CD4-positive, alpha-beta T cell treated with Interleukin-21 for 1 hour (primary cell): ENCODE data around the gene CLDN14.

Experiments used
- DNase-seq: peaks from one replicate; pipeline ENCODE4 v3.0.0-alpha.2; 2020

Gene CLDN14

DNA sequence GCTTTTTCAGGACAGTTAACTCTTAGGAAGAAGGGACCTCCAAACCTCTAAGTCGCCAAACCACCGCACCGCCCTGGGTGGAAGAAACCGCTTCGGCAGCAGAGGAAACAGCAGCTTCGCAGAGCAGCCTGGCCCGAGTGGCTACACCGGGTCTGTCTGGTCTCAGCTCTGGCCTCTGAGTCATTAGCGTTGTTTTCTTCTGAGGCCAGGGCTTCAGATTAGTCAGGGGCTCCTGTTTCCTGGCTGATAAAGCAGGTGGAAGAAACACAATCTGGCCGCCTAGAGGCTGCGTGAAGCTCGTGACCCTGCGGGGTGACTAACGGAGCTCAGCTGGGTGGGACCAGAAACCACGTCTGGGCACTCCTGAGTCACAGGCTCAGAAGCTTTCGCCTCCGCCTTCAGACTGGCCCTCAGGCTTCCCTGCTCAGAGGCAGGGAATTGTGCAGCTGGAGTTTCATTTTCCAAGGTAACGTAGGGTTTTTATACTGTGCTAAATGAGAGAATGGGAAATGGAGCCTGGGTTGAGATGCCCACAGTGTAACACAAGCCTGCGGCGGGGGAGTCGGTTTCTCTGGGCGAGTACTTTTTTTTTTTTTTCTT, 49.9 kb downstream of the CLDN14 start:
- peak; percentile 49 for DNase-seq

GRCh38 chr21:36428761-36429432, 51.0 kb downstream of the CLDN14 start:
- no peak for DNase-seq

DNA sequence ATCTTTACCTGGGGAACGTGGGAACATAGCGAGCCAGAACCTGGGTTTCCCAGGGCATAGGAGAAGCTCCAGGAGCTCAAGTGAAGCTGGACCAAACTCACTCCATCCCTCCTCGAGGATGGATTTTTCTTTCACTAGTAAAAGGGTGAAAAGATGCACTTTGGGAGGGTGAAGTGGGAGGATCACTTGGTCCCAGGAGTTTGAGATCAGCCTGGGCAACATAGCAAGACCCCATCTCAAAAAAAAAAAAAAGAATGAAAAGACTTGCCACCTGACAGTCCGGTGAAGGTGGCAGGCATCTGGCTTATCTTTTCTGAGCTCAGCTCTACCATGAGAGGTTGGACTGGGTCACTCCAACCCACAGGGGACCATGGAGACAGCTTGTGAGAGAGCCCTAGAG, 52.4 kb downstream of the CLDN14 start:
- no peak for DNase-seq

- no peak for DNase-seq
Measured at GRCh38 chr21:36425286-36425685, 54.6 kb downstream of the CLDN14 start.

- no peak for DNase-seq
Measured at GRCh38 chr21:36424592-36424991, 55.3 kb downstream of the CLDN14 start.

GRCh38 chr21:36423771-36424433, 56.0 kb downstream of the CLDN14 start:
- no peak for DNase-seq

DNA sequence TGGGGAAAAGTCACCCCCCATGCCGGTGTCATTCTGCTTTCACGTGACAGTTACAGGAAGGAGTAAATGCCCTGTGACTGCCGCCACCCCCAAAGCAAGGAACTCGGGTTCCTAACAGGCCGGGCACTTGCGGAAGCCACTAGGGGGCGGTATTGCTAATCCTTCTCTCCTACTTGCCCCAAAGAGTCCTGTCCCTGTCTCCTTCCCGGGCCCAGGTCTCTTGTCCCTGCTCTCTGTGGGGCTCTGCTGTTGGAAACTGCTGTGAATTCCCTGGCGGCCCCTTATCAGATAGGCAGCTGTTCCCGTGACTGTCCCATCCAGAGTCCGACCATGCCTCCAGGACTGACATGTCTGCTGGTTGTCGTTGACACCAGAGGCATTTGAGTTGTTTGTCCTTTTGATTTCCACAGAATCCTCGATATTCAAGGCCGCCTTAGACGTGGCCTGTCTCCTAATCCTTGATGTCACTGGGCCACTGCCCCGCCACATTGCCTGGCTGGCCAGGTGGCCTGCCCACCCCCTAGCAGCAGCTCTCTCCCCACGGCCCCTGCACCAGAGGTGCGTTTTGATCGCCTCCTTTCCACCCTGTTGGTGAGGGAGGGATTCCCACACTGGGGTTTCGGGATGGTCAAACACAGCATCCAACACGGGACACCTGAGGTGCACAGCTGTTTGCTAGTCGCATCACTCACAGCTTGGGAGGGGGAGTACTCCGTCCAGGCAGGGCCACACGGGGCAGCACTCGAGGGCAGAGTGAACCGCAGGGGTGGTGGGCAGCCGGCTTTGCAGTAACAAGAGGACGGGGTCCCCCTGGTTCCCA, 57.4 kb downstream of the CLDN14 start:
- DNase-seq: peak; percentile 8

DNA sequence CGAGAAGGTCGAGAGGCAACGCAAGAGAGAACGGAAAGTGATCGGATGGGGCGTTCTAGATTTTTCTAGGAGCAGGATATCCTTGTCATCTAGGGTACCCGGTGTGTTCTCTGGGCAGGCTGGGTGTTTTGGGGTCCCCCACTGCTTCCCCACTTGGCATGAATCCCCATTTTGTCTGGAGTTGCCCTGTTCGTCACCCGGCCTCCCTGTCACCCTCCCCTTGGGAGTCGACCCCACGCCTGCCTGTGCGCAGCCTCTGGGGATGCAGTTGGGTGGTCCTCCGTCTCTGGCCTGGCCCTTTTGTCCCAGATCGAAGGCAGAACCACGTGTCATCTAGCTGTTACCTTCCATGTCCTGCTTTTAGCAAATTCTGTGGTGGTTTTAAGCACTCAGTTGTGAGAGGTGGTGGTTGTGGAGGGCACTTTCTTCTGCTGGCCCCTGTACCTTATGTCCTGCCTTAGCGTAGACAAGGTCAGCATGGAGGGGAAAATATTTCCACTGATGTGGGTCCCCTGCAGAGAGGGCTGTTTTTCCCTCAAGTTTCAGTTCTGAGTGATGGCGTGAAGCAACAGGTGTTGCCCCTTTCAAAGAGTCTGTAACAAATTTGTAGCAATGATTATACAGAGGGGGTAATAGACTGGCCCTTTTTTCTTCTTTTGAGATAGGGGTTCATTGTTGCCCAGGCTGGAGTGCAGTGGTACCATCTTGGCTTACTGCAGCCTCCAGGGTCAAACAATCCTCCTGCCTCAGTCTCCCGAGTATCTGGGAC, 59.2 kb downstream of the CLDN14 start:
- no peak for DNase-seq

GRCh38 chr21:36419996-36420395, 59.9 kb downstream of the CLDN14 start:
- peak; percentile 37 for DNase-seq

DNA sequence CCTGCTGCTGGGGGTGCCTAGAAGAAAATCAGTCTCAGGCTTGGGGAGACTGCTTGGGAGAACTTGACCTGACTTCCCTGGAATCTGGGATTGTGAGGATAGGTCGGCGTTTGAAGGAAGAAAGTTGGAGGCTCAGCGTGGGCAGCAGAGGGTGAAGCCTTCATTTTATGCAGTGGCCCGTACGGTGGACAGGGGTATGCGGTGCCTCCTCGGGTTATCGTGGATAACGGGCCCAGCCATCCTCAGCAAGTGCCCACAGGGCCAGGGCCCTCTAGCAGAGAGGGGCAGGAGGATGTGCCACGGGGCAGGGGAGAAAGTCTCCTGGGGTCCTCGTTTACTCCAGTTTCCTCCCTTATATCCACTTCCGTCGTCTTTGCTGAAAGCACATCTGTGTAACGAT, 60.7 kb downstream of the CLDN14 start:
- DNase-seq: no peak

- DNase-seq: no peak
Measured at GRCh38 chr21:36415375-36415774, 64.5 kb downstream of the CLDN14 start.

- no peak for DNase-seq
Measured at GRCh38 chr21:36412916-36413315, 67.0 kb downstream of the CLDN14 start.

GRCh38 chr21:36411301-36411700, 68.6 kb downstream of the CLDN14 start:
- no peak for DNase-seq
